Progenitor cell of endocrine pancreas (in vitro differentiated cells): ENCODE measurements around the gene CHRM4. TPM values are rescaled to one million over a fixed set of nuclear protein-coding genes. Genes with fewer than 3 reads are reported as not detected.

Source experiments
- DNase-seq: peaks from one replicate; pipeline ENCODE4 v3.0.0; 2021; ENCODE audit warnings: low spot score; ENCODE audit not compliant: unreplicated experiment
- H3K27ac Mint-ChIP-seq: 2 replicates; pipeline ENCODE4 v1.8.0; 2021; ENCODE audit warnings: mild to moderate bottlenecking, moderate library complexity, mixed read lengths
- H3K27me3 Mint-ChIP-seq: 2 replicates; pipeline ENCODE4 v1.8.0; 2021; ENCODE audit warnings: mixed read lengths
- H3K36me3 Mint-ChIP-seq: 2 replicates; pipeline ENCODE4 v1.8.0; 2022; ENCODE audit warnings: mixed read lengths; ENCODE audit not compliant: insufficient read depth
- H3K4me1 Mint-ChIP-seq: 2 replicates; pipeline ENCODE4 v1.8.0; 2021; ENCODE audit warnings: low read depth, mixed read lengths
- H3K4me3 Mint-ChIP-seq: 2 replicates; pipeline ENCODE4 v1.8.0; 2021; ENCODE audit warnings: low read depth, mild to moderate bottlenecking, moderate library complexity, mixed read lengths
- H3K9me3 Mint-ChIP-seq: 2 replicates; pipeline ENCODE4 v1.8.0; 2021; ENCODE audit warnings: low read depth, mixed read lengths
- CTCF ChIP-seq: fragments of 200-600 bp; sonication (generic); IDR thresholded peaks from one replicate; pipeline ENCODE4 v1.5.0; 2021; ENCODE audit warnings: antibody characterized with exemption, mild to moderate bottlenecking; ENCODE audit not compliant: unreplicated experiment
- total RNA-seq: library from RNA; stranded (reverse); gene quantifications from 2 replicates; pipeline ENCODE4 v1.2.1, GENCODE V29; 2021

Gene CHRM4
- total RNA-seq, 1 donor from 2014 or later: 0.81 TPM

- Mint-ChIP-seq H3K36me3 (no peaks in the 10 kb centered on the region), H3K27me3 (peaks cover 21% of the 10 kb centered on the region), H3K4me1 (peaks cover 23% of the 10 kb centered on the region), H3K27ac (peak overlapping the region; percentile 71), H3K9me3 (no peaks in the 10 kb centered on the region), H3K4me3 (peak overlapping the region; percentile 77)
- no peak for DNase-seq
- TF ChIP-seq CTCF: no peak
Measured at GRCh38 chr11:46348566-46349401, 42.8 kb downstream of the CHRM4 start.

- Mint-ChIP-seq H3K4me1 (peaks cover 27% of the 10 kb centered on the region), H3K27ac (no peak overlapping the region), H3K27me3 (peaks cover 24% of the 10 kb centered on the region), H3K36me3 (no peaks in the 10 kb centered on the region), H3K9me3 (no peaks in the 10 kb centered on the region), H3K4me3 (peak overlapping the region; percentile 77)
- no peak for DNase-seq
- TF ChIP-seq CTCF: no peak
Measured at GRCh38 chr11:46347637-46348311, 43.8 kb downstream of the CHRM4 start.

- Mint-ChIP-seq H3K4me3 (peak within 1 kb of the TSS; percentile 77), H3K27me3 (peaks cover 24% of the 10 kb centered on the region), H3K36me3 (no peaks in the 10 kb centered on the region), H3K9me3 (no peaks in the 10 kb centered on the region), H3K27ac (peak within 1 kb of the TSS; percentile 2), H3K4me1 (peaks cover 26% of the 10 kb centered on the region)
- peak; percentile 87 for TF ChIP-seq CTCF
- peak; percentile 86 for DNase-seq
Measured at GRCh38 chr11:46346886-46347636, 44.5 kb downstream of the CHRM4 start, which contains the start of gene DGKZ. DGKZ (plus strand) TSS chr11:46347463; CDS start chr11:46347660, 197 bp downstream.

GRCh38 chr11:46345881-46346484 is 45.6 kb downstream of the CHRM4 start:
- no peak for DNase-seq
- no peak overlapping the region for H3K27ac Mint-ChIP-seq
- no peaks in the 10 kb centered on the region for H3K36me3 Mint-ChIP-seq
- peaks cover 32% of the 10 kb centered on the region for H3K27me3 Mint-ChIP-seq
- no peak for TF ChIP-seq CTCF
- H3K4me3 Mint-ChIP-seq: peak overlapping the region; percentile 72
- peaks cover 19% of the 10 kb centered on the region for H3K4me1 Mint-ChIP-seq
- H3K9me3 Mint-ChIP-seq: no peaks in the 10 kb centered on the region
